Measurements from ENCODE around the gene HSFY2.
"Not testable (repeated sequence)": the region's sequence is repeated elsewhere in the genome, so short reads cannot be mapped to it uniquely, and the experiment has no call there.

Gene HSFY2, protein sequence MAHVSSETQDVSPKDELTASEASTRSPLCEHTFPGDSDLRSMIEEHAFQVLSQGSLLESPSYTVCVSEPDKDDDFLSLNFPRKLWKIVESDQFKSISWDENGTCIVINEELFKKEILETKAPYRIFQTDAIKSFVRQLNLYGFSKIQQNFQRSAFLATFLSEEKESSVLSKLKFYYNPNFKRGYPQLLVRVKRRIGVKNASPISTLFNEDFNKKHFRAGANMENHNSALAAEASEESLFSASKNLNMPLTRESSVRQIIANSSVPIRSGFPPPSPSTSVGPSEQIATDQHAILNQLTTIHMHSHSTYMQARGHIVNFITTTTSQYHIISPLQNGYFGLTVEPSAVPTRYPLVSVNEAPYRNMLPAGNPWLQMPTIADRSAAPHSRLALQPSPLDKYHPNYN

DNA sequence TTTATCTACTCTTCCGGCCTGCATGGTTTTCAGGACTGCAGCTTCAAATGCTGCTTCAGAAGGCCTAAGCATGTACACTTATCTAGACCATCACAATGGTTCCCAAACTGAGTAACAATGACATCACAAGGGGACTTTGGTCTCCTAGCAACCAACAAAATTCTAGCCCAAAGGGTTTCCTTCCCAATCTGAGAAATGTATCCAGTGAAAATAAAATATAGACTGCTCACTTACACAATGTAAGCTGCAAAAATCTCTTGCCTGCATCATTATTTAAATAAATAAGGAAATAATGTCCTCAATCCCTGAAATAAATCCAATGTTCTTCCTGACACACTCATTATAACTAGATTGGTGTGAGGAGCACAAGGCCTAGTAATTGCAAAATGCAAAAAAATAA is at the start of gene HSFY2:
Gene HSFY2 (minus strand): TSS at position 101 of the 400 bp plus-strand sequence. CDS start 117 bp downstream, outside the sequence.
- not testable (repeated sequence) for DNase-seq

DNA sequence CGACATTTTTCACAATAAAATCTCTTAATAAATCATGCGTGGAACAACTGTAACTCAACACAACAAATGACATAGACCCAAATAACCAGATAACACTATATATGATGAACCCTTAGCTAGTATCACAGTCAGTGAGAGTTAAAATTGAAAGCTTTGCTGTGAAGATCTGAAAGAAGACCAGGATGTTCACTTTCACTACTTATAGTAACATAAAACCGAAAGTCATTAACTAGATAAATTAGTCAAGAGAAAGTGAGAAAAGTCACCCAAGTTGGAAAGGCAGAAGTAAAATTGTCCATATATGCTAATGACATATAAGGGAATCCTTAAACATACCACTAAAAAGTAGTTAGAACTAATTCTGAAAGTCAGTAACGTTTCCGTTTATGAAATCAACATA is 42.2 kb upstream of the HSFY2 start:
- not testable (repeated sequence) for DNase-seq

DNA sequence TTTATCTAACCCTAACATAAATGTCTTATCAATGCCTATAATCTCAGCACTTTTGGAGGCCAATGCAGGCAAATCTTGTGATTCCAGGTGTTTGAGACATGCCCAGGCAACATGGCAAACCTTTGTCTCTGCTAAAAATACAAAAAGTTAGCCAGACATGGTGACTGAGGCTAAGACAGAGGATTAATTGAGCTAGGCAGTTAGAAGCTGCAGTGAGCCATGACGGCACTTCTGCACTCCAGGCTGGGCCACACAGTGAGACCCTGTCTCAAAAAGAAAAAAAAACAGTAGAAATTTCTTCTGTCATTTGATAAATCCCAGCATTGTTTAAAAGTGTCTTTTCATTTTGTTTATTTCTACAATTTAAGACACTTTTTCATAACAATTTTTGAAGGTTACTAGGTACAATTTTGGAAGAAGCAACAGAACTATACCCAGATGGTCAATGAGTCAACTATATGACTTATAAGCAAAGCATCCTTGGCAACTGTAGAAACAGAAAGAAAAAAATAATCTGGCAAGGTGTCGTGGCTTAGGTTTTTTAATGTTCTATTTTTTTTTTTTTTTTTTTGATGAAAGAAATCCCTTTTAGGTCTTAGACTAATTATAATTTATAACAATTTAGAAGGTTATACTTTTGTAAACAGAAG is 15.3 kb upstream of the HSFY2 start:
- DNase-seq = not testable (repeated sequence)

DNA sequence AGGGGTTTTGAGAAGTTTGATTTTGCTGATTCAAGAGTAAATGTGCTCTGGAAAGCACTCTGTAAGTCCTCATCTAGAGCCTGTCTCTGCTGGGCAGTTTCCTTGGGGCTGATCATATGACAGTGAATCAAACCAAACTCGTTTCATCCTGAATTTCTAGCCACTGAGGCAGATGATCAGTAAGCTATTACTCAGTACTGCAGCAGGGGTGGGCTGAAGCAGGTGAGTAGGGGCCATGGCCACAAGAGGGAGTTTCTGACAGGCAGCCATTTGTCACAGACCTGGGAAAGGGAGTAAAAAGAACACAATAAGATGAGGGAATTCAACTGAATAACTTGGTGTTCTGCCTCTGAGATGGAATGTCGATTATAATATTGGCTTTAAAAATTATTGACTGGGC is 19.5 kb downstream of the HSFY2 start:
- DNase-seq = not testable (repeated sequence)

DNA sequence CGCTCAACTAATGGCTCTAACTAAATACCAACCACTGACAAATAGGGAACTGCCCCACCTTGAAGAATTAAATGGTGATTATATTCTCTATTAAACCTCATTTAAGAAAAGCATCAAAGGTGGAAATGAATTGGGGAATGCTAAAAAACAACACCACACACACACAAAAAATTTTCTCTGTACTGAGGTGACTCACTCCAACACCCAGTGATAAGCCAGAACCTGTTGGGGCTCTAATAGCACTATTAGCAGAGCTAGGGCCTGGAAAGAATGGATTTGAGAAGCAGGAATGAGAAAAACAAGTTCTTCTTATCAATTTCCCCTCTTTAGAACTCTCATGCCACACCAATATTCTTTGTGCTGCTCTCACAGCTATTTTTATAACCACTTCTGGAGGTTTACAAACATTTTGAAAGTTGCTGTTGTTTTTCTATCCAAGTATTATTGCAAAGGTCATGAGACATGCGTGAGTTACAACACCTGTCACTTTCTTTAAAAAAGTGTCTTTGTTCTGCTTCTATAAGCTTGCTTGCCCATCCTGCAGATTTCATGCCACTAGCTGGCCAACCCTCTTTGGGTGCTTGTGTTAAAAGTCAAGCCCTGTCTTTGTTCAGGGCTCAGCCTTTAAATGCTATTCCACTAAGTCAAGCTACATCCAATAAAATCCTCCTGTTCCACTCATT is 20.3 kb downstream of the HSFY2 start:
- DNase-seq = not testable (repeated sequence)

DNA sequence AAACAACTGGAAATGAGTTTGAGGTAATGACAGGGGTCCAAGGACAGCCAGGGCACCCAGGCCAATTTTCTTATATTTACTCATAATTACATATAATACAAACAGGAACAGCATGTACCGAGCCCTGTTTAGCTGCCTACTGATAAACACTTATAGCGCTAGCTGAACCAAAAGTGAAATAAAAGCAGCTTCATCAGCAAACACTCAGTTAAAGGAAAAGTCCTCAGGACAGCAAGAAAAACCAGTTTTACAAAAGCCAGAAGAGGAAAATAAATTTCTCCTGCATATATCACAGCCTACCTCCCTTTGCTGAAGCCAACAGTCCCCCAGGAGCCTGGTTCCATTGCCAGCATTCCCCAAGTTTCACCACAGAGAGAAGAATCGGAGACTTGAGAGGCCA is 49.8 kb downstream of the HSFY2 start:
- DNase-seq = not testable (repeated sequence)

Measured in COR-L47 (cell line).